ENCODE results near the gene TTC22. TPM values are rescaled to one million over a fixed set of nuclear protein-coding genes. Genes with fewer than 3 reads are reported as not detected.

TTC22 gene
- total RNA-seq, 1 donor, result 1.9 TPM

GRCh38 chr1:54764922-54765561 lies 36.1 kb downstream of the TTC22 start:
- Histone ChIP-seq H3K9me3 (ENCODE audit: low read depth, low read length) (no peaks in the 10 kb centered on the region), H3K27me3 (ENCODE audit: insufficient read depth, low read length) (no peaks in the 10 kb centered on the region), H3K4me3 (ENCODE audit: low read length) (peak overlapping the region; percentile 88), H3K4me1 (ENCODE audit: insufficient read depth, low read length) (peaks cover 14% of the 10 kb centered on the region)

DNA sequence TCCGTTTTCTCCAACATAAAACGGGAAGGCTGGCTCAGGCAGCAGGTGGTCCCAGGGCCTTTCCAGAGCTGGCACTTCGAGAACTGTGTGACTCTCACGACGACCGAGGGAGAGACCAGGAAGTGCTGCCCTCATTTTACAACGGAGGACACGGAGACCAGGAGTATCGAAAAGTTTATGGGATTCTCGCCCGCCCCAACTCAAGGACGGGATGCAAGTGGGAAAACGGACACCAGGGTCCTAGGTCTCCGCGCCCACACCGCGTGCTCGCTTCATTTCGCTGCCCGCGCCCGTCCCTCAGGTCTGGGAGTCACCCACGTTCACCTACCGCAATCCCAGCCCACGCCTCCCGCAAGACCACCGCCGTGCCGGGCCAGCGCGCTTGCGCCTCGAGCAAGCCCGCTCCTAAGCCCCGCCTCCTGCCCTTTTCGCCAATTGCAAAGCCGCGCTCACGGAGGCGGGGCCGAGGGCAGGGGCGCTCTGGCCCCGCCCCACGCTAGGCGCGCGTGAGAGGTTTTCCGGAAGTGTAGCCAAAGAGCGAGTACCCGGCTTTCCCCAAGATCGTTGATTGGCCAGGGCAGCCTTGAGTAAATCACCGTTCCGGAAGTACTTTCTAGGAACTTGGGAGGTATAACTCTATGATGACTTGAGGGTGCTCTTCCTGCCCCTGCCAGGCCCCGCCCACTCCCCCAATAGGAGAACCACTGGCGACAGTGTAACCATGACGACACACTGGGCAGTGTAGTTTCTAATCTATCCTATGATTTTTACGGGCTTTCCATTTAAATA lies 36.8 kb downstream of the TTC22 start, which contains the start of gene PARS2:
Gene PARS2 (minus strand): TSS at position 391 of the 789 bp plus-strand sequence. CDS start 5,362 bp downstream, outside the sequence.
- peaks cover 14% of the 10 kb centered on the region for H3K4me1 ChIP-seq (ENCODE audit: insufficient read depth, low read length)
- H3K4me3 ChIP-seq (ENCODE audit: low read length), result peak within 1 kb of the TSS; percentile 88
- H3K9me3 ChIP-seq (ENCODE audit: low read depth, low read length), result no peaks in the 10 kb centered on the region
- no peaks in the 10 kb centered on the region for H3K27me3 ChIP-seq (ENCODE audit: insufficient read depth, low read length)

- H3K4me1 ChIP-seq (ENCODE audit: insufficient read depth, low read length), result peaks cover 14% of the 10 kb centered on the region
- H3K9me3 ChIP-seq (ENCODE audit: low read depth, low read length), result no peaks in the 10 kb centered on the region
- peak overlapping the region; percentile 88 for H3K4me3 ChIP-seq (ENCODE audit: low read length)
- H3K27me3 ChIP-seq (ENCODE audit: insufficient read depth, low read length), result no peaks in the 10 kb centered on the region
Observed at GRCh38 chr1:54763816-54764132, 37.3 kb downstream of the TTC22 start.

- no peaks in the 10 kb centered on the region for H3K27me3 ChIP-seq (ENCODE audit: insufficient read depth, low read length)
- no peaks in the 10 kb centered on the region for H3K9me3 ChIP-seq (ENCODE audit: low read depth, low read length)
- H3K4me1 ChIP-seq (ENCODE audit: insufficient read depth, low read length), result peaks cover 5% of the 10 kb centered on the region
- H3K4me3 ChIP-seq (ENCODE audit: low read length), result no peak overlapping the region
Observed at GRCh38 chr1:54758678-54759348, 42.3 kb downstream of the TTC22 start.

- Histone ChIP-seq H3K4me1 (ENCODE audit: insufficient read depth, low read length) (no peaks in the 10 kb centered on the region), H3K27me3 (ENCODE audit: insufficient read depth, low read length) (no peaks in the 10 kb centered on the region), H3K4me3 (ENCODE audit: low read length) (no peak overlapping the region), H3K9me3 (ENCODE audit: low read depth, low read length) (no peaks in the 10 kb centered on the region)
Observed at GRCh38 chr1:54757833-54758232, 43.3 kb downstream of the TTC22 start.

- Histone ChIP-seq H3K9me3 (ENCODE audit: low read depth, low read length) (no peaks in the 10 kb centered on the region), H3K4me1 (ENCODE audit: insufficient read depth, low read length) (no peaks in the 10 kb centered on the region), H3K4me3 (ENCODE audit: low read length) (no peak overlapping the region), H3K27me3 (ENCODE audit: insufficient read depth, low read length) (no peaks in the 10 kb centered on the region)
Observed at GRCh38 chr1:54754486-54755285, 46.4 kb downstream of the TTC22 start.

- no peaks in the 10 kb centered on the region for H3K9me3 ChIP-seq (ENCODE audit: low read depth, low read length)
- H3K4me1 ChIP-seq (ENCODE audit: insufficient read depth, low read length), result no peaks in the 10 kb centered on the region
Observed at GRCh38 chr1:54754045-54754444, 47.1 kb downstream of the TTC22 start.

DNA sequence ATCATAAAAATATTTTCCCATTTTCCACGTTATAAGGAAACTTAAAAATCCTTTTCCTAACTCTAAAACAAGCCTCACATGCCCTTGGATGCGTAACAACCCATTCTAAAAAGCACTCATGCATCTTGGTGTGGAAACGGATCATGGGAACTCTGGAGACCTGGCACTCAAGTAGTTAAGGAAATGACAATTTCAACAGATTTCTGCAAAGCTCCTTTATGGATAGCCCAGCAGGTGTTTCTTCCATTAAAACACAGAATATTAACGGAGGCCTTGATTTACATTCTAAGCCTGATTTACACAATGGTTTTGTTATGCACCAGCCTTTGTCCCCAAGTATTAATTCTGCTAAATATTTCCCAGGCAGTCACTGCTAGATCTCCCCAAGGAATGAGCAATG lies 49.7 kb downstream of the TTC22 start:
- Histone ChIP-seq H3K4me3 (ENCODE audit: low read length) (no peak overlapping the region), H3K9me3 (ENCODE audit: low read depth, low read length) (no peaks in the 10 kb centered on the region), H3K4me1 (ENCODE audit: insufficient read depth, low read length) (no peaks in the 10 kb centered on the region), H3K27me3 (ENCODE audit: insufficient read depth, low read length) (no peaks in the 10 kb centered on the region)

More at GRCh38 chr1:54754045-54754444, 47.1 kb downstream of the TTC22 start:
- Histone ChIP-seq H3K27me3 (ENCODE audit: insufficient read depth, low read length) (no peaks in the 10 kb centered on the region), H3K4me3 (ENCODE audit: low read length) (no peak overlapping the region)

DNA sequence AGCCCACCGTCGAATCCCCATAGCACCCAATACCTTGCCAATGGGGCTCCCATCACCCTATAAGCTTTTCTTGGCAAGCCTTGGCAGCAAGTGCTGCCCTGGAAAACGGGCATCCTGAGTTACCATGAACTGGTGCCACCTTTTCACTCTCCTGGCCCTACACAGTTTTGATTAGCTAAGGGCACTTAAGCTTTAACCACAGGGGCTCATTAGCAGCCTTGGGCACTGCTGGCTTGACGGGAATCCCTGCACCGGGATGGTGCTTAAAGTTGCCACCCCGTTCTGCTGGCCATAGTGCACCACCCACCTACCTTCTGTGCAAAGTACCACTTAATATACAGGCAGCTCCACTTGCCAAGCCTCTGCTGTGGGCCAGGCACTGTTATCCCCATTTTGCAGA lies 50.5 kb downstream of the TTC22 start:
- H3K27me3 ChIP-seq (ENCODE audit: insufficient read depth, low read length), result no peaks in the 10 kb centered on the region
- H3K4me3 ChIP-seq (ENCODE audit: low read length), result no peak overlapping the region
- no peaks in the 10 kb centered on the region for H3K4me1 ChIP-seq (ENCODE audit: insufficient read depth, low read length)
- H3K9me3 ChIP-seq (ENCODE audit: low read depth, low read length), result no peaks in the 10 kb centered on the region

DNA sequence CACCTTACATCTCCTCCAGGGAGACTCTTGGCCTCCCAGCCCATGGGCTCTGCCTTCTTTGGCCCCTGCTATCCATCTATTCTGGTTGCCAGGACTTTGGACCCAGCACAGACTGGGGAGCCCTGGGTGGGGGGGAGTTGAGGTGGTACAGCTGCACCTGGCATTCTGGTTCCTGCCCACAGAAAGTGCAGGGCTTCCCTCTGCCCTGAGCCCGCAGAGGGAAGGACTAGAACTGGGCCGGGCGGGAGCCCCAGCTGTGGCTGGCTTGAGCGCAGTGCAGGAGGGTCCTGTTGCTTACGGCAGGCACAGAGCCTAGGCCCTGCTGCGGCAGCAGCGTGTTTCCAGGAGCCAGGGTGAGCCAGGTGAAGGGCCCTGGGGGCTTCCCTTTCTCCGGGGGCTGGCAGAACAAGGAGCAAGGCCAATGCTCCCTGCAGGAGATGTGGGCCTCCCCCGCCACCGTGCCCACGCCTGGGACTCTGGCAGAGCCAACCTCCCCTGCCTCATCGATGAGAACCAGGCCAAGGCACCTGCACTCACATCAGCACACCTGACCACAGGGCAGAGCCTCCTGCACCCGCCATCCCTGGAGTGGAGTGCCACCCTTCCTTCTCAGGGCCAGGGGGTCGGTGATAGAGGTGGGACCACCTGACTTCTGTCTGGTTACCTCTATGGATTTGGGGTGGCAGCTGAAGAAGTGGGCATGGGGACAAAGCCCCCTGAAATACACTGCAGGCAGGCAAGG lies 52.9 kb downstream of the TTC22 start:
- H3K9me3 ChIP-seq (ENCODE audit: low read depth, low read length), result no peaks in the 10 kb centered on the region
- no peak overlapping the region for H3K4me3 ChIP-seq (ENCODE audit: low read length)
- no peaks in the 10 kb centered on the region for H3K27me3 ChIP-seq (ENCODE audit: insufficient read depth, low read length)
- no peaks in the 10 kb centered on the region for H3K4me1 ChIP-seq (ENCODE audit: insufficient read depth, low read length)

GRCh38 chr1:54745864-54746263 lies 55.3 kb downstream of the TTC22 start:
- Histone ChIP-seq H3K27me3 (ENCODE audit: insufficient read depth, low read length) (no peaks in the 10 kb centered on the region), H3K4me3 (ENCODE audit: low read length) (no peak overlapping the region), H3K4me1 (ENCODE audit: insufficient read depth, low read length) (no peaks in the 10 kb centered on the region), H3K9me3 (ENCODE audit: low read depth, low read length) (no peaks in the 10 kb centered on the region)

GRCh38 chr1:54745274-54745673 lies 55.8 kb downstream of the TTC22 start:
- no peaks in the 10 kb centered on the region for H3K4me1 ChIP-seq (ENCODE audit: insufficient read depth, low read length)
- H3K4me3 ChIP-seq (ENCODE audit: low read length), result no peak overlapping the region
- H3K27me3 ChIP-seq (ENCODE audit: insufficient read depth, low read length), result no peaks in the 10 kb centered on the region
- H3K9me3 ChIP-seq (ENCODE audit: low read depth, low read length), result no peaks in the 10 kb centered on the region

DNA sequence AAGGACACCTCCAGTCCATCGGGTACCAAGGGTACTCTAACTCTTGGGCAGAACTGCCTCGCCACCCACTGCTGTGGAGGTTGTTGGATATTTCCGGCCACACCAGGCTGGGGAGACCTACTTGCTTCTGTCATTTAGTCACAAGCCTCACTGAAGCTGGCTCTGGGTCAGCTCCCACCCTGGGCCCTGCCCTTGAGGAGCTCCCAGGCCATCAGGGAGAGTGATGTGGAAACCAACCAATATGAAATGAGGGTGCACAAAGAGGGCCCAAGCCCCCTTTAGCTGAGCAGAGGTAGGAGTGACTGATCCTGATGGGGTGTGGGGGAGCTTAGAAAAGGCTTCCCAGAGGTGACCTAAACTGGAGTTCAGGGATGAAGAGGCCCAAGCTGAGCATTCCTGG lies 56.4 kb downstream of the TTC22 start:
- Histone ChIP-seq H3K4me3 (ENCODE audit: low read length) (no peak overlapping the region), H3K9me3 (ENCODE audit: low read depth, low read length) (no peaks in the 10 kb centered on the region), H3K27me3 (ENCODE audit: insufficient read depth, low read length) (no peaks in the 10 kb centered on the region), H3K4me1 (ENCODE audit: insufficient read depth, low read length) (no peaks in the 10 kb centered on the region)

GRCh38 chr1:54743416-54744226 lies 57.5 kb downstream of the TTC22 start:
- Histone ChIP-seq H3K4me1 (ENCODE audit: insufficient read depth, low read length) (no peaks in the 10 kb centered on the region), H3K4me3 (ENCODE audit: low read length) (no peak overlapping the region), H3K9me3 (ENCODE audit: low read depth, low read length) (no peaks in the 10 kb centered on the region), H3K27me3 (ENCODE audit: insufficient read depth, low read length) (no peaks in the 10 kb centered on the region)
